ENCODE results near the gene CSF2RB.

Gene CSF2RB

DNA sequence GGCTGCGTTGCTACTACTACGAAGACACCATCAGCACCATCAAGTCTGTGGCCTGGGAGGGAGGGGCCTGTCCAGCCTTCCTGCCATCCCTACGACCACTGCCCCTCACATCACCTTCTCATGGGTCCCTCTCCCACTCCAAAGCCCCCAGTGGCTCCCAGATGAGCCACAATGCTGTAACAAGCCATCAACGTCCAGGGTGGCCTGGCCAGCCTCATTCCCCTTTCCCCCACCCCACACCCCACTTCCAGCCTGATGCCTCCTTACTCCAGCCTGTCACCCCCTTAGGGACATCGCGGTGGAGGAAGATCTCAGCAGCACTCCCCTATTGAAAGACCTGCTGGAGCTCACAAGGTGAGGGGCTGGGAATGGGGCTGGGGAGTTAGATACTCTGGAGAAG, 37.7 kb upstream of the CSF2RB start:
- Mint-ChIP-seq H3K27me3 (no peaks in the 10 kb centered on the region), H3K9me3 (peaks cover 11% of the 10 kb centered on the region), H3K27ac (no peak overlapping the region), H3K36me3 (ENCODE audit: low read depth) (peaks cover 97% of the 10 kb centered on the region), H3K4me3 (no peak overlapping the region), H3K4me1 (ENCODE audit: low read depth) (peaks cover 61% of the 10 kb centered on the region)
- intact Hi-C loops (cut with micrococcal nuclease), result no loop called here

DNA sequence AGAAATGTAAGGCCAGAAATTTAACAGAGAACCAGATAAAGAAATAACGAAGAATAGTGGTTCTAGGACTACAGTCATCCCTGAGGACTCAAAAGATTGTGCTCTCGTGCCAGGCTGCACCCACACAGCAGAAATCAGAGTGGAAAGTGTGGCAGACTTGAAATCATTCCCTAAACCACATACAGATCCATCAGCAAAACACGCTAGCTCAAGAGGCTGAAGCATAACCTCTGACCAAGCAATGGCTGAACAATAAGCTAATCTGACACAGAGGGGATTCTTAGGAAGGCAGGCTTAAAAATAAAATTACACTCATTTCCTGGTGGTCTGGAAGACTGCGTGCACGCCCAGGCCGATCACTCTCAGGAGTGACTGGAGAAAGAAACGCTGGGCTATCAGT, 33.7 kb upstream of the CSF2RB start:
- Mint-ChIP-seq H3K36me3 (ENCODE audit: low read depth) (peaks cover 81% of the 10 kb centered on the region), H3K27ac (no peak overlapping the region), H3K27me3 (no peaks in the 10 kb centered on the region), H3K4me3 (no peak overlapping the region), H3K9me3 (peaks cover 34% of the 10 kb centered on the region), H3K4me1 (ENCODE audit: low read depth) (peaks cover 42% of the 10 kb centered on the region)
- intact Hi-C loops (cut with micrococcal nuclease), result no loop called here

DNA sequence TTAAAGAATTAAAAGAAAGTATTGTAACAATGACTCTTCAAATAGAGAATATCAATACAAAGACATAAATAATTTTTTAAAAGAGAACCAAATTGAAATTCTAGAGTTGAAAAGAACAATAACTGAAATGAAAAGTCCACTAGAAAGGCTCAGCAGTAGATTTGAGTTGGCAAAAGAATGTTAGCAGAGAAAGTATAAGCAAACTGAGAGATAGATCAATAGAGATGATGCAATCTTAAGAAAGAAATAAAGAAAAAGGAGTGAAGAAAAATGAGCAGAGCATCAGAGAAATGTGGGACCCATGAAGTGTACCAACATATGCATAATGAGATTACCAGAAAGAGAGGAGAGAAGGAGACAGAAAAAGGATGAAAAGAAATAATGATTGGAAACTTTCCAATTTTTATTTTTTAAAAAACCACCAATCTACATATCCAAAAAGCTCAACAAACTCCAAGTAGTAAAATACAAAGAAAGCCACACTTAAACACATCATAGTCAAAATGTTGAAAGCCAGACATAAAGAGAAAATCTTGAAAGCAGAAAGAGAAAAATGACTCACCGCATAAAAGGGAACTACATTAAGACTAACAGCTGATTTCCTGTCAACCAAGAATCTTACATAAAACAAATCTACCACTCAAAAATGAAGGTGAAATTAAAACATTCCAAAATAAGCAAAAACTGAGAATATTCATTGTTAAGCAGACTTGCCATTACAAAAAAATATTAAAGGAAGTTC, 31.8 kb upstream of the CSF2RB start:
- peaks cover 62% of the 10 kb centered on the region for H3K36me3 Mint-ChIP-seq (ENCODE audit: low read depth)
- H3K27ac Mint-ChIP-seq, result peak overlapping the region; percentile 11
- H3K27me3 Mint-ChIP-seq, result no peaks in the 10 kb centered on the region
- no peak overlapping the region for H3K4me3 Mint-ChIP-seq
- peaks cover 34% of the 10 kb centered on the region for H3K9me3 Mint-ChIP-seq
- intact Hi-C loops (cut with micrococcal nuclease), result no loop called here
- peaks cover 40% of the 10 kb centered on the region for H3K4me1 Mint-ChIP-seq (ENCODE audit: low read depth)

DNA sequence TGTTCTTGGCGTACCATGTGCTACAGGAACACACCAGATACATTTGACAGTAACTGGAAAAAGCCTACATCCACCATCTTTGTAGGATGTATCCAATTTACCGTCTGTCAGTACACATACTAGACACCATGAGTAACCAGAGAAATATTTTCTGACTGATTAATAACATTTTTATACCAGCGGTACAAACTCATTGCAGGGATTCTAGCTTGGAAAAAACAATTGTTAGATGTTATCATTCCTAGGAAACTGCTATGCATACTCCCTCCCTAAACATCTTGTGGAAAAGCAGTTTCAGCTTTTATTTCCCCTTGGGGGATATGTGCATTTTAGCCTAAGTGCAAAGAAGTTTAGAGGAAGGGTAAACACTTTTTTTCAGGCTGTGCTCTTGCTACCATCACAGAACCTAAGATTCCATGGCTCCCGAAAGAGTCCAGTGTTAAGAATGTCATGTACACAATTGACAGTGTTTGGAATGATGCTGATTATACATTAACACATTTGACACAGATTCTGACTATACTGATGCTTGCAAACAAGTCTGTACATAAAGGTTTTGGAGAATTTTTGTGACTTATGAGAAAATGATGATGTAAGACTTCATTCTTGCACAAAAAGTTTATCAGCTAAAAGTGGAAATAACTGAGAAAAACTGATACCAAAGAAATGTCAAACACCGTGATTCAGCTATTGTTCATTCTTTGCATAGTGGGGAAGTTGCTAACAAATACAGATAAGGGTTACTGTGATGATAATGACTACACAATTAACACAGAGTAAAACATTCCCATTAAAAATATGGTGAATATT, 28.9 kb upstream of the CSF2RB start:
- peak overlapping the region; percentile 59 for H3K27ac Mint-ChIP-seq

DNA sequence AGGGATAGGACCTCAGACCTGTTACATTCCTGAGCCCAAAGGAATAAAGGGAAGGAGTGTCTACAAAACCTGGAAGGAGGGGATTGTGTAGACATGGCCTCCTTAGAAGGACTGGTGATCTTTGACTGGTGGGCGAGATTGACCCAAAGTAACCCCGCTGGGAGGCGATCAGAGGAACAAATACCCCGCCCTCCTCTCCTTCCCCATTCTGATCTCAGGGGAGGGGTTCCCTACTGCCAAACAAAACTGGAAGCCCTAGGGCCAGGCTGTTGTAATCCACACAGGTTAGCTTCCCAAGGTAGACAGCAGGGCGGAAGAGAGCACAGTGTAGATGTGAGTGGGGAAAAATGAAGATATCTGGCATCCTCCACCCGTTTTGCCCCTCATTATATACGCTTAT, 28.0 kb upstream of the CSF2RB start:
- intact Hi-C loops (cut with micrococcal nuclease), result no loop called here
- Mint-ChIP-seq H3K9me3 (peaks cover 26% of the 10 kb centered on the region), H3K27me3 (no peaks in the 10 kb centered on the region), H3K4me3 (no peak overlapping the region), H3K36me3 (ENCODE audit: low read depth) (peaks cover 28% of the 10 kb centered on the region), H3K4me1 (ENCODE audit: low read depth) (peaks cover 40% of the 10 kb centered on the region), H3K27ac (peak overlapping the region; percentile 59)

More for the DNA sequence above, 28.9 kb upstream of the CSF2RB start:
- Mint-ChIP-seq H3K4me1 (ENCODE audit: low read depth) (peaks cover 41% of the 10 kb centered on the region), H3K27me3 (no peaks in the 10 kb centered on the region), H3K4me3 (no peak overlapping the region), H3K36me3 (ENCODE audit: low read depth) (peaks cover 35% of the 10 kb centered on the region), H3K9me3 (peaks cover 34% of the 10 kb centered on the region)
- intact Hi-C loops (cut with micrococcal nuclease), result no loop called here

DNA sequence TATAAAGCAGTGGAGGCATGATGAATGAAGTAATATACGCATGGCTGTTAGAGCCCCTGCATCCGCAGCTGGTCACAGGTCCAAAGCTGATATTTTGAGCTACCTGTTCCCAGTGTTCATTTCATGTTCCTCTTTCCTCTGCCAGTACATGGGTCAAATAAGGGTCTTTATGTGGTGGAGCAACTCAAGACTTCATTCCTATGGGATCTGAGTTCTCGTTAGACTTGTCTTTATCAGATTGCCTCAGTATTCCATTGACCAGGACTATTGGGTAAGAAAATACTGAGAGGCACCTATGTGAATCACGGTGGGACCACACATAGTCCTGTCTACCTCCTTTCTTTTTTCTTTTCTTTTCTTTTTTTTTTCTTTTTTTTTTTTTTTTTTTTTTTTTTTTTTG, 27.4 kb upstream of the CSF2RB start:
- Mint-ChIP-seq H3K36me3 (ENCODE audit: low read depth) (peaks cover 22% of the 10 kb centered on the region), H3K27me3 (no peaks in the 10 kb centered on the region), H3K27ac (no peak overlapping the region), H3K9me3 (peaks cover 21% of the 10 kb centered on the region), H3K4me1 (ENCODE audit: low read depth) (peaks cover 36% of the 10 kb centered on the region), H3K4me3 (no peak overlapping the region)
- intact Hi-C loops (cut with micrococcal nuclease), result no loop called here

DNA sequence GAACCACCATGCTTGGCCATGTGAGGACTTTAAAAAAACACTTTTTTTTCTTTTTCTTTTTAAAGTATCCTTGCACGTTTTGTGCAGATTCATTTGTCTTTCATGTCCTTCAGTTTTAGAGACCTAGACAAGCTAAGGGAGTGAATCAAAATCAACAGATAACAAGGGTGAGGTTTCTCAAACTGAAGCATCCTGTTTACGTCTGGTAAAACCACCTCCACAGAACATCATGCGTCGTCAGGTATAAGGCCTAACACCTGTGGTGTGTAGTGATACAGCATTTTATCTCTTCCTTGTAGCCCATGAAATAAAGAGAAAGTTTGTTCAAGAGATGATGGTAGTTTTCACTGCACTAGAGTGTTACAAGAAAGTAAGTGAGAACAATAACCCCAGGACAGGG, 26.3 kb upstream of the CSF2RB start:
- H3K9me3 Mint-ChIP-seq, result peaks cover 10% of the 10 kb centered on the region
- no peak overlapping the region for H3K27ac Mint-ChIP-seq
- H3K4me3 Mint-ChIP-seq, result no peak overlapping the region
- H3K27me3 Mint-ChIP-seq, result no peaks in the 10 kb centered on the region
- peaks cover 11% of the 10 kb centered on the region for H3K36me3 Mint-ChIP-seq (ENCODE audit: low read depth)
- peaks cover 40% of the 10 kb centered on the region for H3K4me1 Mint-ChIP-seq (ENCODE audit: low read depth)
- intact Hi-C loops (cut with micrococcal nuclease), result no loop called here

DNA sequence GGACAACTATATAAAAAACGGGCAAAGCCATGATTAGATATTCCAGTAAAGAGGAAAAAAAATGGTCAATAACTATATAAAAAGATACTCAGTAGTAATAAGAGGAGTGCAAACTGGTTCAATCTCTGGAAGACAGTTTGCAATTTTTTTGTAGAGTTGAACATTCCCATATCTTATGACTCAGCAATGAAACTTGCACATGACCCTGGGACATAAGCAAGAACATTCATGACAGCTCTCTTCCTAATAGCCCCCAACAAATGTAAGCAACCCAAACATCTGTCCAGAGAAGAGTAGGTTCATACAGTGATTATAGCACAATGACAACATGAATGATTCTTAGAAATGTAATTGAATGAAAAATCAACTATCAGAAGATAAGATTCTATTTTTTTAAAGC, 21.8 kb upstream of the CSF2RB start:
- Mint-ChIP-seq H3K27me3 (peaks cover 4% of the 10 kb centered on the region), H3K4me3 (no peak overlapping the region), H3K27ac (no peak overlapping the region), H3K9me3 (no peaks in the 10 kb centered on the region), H3K36me3 (ENCODE audit: low read depth) (no peaks in the 10 kb centered on the region), H3K4me1 (ENCODE audit: low read depth) (peaks cover 45% of the 10 kb centered on the region)
- intact Hi-C loops (cut with micrococcal nuclease), result no loop called here

DNA sequence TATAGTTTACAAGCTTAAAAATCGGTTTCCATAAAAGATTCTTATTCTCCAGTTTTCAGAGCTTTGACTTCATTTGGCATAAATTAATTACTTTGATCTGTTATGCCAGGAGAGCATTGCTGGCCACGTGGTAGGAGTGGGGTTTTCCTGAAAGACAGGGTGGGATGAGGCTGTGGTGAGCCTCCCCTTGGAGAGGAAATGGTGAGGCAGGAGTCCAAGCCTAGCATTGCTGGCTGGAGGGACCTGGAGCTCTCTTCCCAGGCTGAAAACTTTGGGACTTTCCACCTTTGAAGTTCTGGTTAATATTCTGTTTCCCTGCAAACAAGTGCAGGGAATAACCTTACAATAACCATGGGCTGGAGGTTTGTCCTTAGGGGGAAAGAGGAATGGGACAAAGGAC, 21.1 kb upstream of the CSF2RB start:
- H3K27me3 Mint-ChIP-seq, result peaks cover 4% of the 10 kb centered on the region
- H3K27ac Mint-ChIP-seq, result peak overlapping the region; percentile 37
- no peaks in the 10 kb centered on the region for H3K9me3 Mint-ChIP-seq
- peaks cover 48% of the 10 kb centered on the region for H3K4me1 Mint-ChIP-seq (ENCODE audit: low read depth)
- intact Hi-C loops (cut with micrococcal nuclease), result no loop called here
- no peak overlapping the region for H3K4me3 Mint-ChIP-seq
- H3K36me3 Mint-ChIP-seq (ENCODE audit: low read depth), result no peaks in the 10 kb centered on the region

DNA sequence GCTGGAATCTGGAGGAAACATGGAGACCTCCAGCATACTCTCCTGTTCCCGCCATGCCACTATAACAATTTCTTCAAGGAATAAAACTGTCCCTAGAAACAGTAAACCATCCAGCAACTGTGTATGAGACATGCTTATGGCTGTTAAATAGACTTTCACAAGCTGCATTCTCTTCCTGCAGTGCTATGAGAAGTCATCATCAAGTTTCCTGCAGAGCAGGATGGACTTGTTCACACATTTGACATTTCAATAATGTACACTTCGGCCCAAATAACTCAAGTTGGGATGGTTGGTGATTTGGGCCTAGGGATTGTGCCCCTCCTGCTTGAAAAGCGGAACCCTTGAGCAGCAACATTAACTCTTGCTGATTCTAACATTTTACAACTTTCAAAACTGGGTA, 20.2 kb upstream of the CSF2RB start:
- H3K4me3 Mint-ChIP-seq, result no peak overlapping the region
- no peaks in the 10 kb centered on the region for H3K9me3 Mint-ChIP-seq
- intact Hi-C loops (cut with micrococcal nuclease), result no loop called here
- peaks cover 48% of the 10 kb centered on the region for H3K4me1 Mint-ChIP-seq (ENCODE audit: low read depth)
- no peaks in the 10 kb centered on the region for H3K36me3 Mint-ChIP-seq (ENCODE audit: low read depth)
- H3K27ac Mint-ChIP-seq, result no peak overlapping the region
- peaks cover 4% of the 10 kb centered on the region for H3K27me3 Mint-ChIP-seq

DNA sequence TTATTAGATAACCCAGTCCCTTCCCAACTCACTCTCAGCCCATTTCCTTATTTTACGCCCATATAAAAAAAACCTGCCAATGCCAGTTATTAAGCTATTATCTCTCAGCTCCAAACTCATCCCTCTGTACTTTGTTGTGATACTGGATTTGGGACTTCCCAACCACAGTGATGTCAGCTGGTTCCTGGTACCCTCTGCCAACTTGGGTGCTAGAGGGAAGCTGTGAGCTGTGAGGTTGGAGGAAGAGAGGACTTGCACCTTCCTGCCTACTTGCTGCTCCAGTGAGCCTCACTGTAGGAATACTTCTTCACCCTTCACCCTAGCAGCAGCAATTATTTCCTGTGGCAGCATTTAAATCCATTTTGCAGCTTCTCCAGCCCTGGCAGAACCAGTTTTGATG, 19.2 kb upstream of the CSF2RB start:
- no peak overlapping the region for H3K4me3 Mint-ChIP-seq
- peaks cover 4% of the 10 kb centered on the region for H3K27me3 Mint-ChIP-seq
- H3K9me3 Mint-ChIP-seq, result no peaks in the 10 kb centered on the region
- peaks cover 50% of the 10 kb centered on the region for H3K4me1 Mint-ChIP-seq (ENCODE audit: low read depth)
- intact Hi-C loops (cut with micrococcal nuclease), result no loop called here
- H3K36me3 Mint-ChIP-seq (ENCODE audit: low read depth), result no peaks in the 10 kb centered on the region
- no peak overlapping the region for H3K27ac Mint-ChIP-seq

DNA sequence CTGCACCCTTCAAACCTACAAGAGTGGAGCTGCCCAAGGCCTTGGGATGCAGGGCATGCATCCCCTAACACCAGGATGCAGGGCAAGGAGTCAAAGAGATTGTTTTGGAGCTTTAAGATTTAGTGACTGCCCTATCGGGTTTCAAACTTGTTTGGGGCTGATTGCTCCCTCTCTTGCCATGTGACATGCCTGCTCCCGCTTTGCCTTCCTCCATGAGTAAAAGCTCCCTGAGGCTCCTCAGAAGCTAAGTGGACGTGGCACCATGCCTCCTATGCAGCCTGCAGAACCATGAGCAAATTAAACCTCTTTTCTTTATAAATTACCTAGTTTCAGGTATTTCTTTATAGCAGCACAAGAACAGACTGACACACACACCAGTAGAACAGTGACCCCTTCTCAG, 15.8 kb upstream of the CSF2RB start:
- no peak overlapping the region for H3K4me3 Mint-ChIP-seq
- no peak overlapping the region for H3K27ac Mint-ChIP-seq
- H3K9me3 Mint-ChIP-seq, result no peaks in the 10 kb centered on the region
- intact Hi-C loops (cut with micrococcal nuclease), result no loop called here
- H3K36me3 Mint-ChIP-seq (ENCODE audit: low read depth), result no peaks in the 10 kb centered on the region
- peaks cover 6% of the 10 kb centered on the region for H3K27me3 Mint-ChIP-seq
- H3K4me1 Mint-ChIP-seq (ENCODE audit: low read depth), result peaks cover 66% of the 10 kb centered on the region

DNA sequence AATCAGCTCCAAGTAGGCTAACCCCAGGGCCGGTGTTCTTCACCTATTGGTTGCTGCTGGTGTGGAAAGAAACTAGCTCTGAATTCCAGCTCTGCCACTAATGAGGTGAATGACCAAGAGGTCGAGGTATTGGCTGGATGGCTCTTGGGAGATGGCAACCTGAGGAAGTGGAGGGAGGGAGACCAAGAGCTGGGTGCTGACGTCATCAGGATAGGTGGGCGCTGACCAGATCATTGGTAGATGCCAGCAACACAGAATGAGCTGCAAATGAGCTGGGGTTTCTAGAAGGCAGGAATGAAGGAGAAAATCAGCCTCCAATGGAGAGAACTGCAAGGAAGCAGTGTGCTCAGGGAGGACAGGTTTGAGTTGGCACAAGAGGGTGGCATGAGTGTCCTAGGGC, 14.7 kb upstream of the CSF2RB start:
- intact Hi-C loops (cut with micrococcal nuclease), result no loop called here
- Mint-ChIP-seq H3K36me3 (ENCODE audit: low read depth) (no peaks in the 10 kb centered on the region), H3K27me3 (peaks cover 6% of the 10 kb centered on the region), H3K27ac (no peak overlapping the region), H3K9me3 (no peaks in the 10 kb centered on the region), H3K4me3 (no peak overlapping the region), H3K4me1 (ENCODE audit: low read depth) (peaks cover 76% of the 10 kb centered on the region)

DNA sequence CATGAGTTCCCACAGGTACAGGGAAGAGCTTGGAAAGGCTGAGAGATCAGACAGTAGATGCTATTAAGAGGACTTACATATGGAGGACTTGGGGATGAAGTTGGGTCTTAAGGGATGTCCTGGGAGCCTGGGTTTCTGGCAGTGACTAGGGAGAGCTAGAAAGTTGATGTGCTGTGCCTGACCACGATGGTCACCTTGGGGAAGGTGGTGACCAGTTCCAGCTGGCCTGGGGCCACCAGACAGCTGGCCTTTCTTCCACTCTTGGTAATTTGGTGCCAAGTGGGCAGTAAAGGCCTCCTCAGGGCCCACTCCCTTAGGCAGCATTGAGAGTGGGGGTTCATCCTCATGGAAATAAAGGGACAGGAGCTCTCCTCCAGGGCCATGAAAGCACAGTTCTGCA, 13.9 kb upstream of the CSF2RB start:
- intact Hi-C loops (cut with micrococcal nuclease), result no loop called here
- no peak overlapping the region for H3K4me3 Mint-ChIP-seq
- peaks cover 77% of the 10 kb centered on the region for H3K4me1 Mint-ChIP-seq (ENCODE audit: low read depth)
- H3K27me3 Mint-ChIP-seq, result peaks cover 6% of the 10 kb centered on the region
- no peaks in the 10 kb centered on the region for H3K9me3 Mint-ChIP-seq
- peak overlapping the region; percentile 88 for H3K27ac Mint-ChIP-seq
- no peaks in the 10 kb centered on the region for H3K36me3 Mint-ChIP-seq (ENCODE audit: low read depth)

Measured in dendritic cell treated with granulocyte-macrophage colony-stimulating factor and Interleukin-4, amounts not matched to agents 40 ng/mL and 50 ng/mL, for 4 days (primary cell).